ENCODE measurements around the gene MACROH2A1. TPM values are rescaled to one million over a fixed set of nuclear protein-coding genes. Genes with fewer than 3 reads are reported as not detected.

The MACROH2A1 gene
- total RNA-seq, 1 experiment from 2014 or later = 236 TPM

DNA sequence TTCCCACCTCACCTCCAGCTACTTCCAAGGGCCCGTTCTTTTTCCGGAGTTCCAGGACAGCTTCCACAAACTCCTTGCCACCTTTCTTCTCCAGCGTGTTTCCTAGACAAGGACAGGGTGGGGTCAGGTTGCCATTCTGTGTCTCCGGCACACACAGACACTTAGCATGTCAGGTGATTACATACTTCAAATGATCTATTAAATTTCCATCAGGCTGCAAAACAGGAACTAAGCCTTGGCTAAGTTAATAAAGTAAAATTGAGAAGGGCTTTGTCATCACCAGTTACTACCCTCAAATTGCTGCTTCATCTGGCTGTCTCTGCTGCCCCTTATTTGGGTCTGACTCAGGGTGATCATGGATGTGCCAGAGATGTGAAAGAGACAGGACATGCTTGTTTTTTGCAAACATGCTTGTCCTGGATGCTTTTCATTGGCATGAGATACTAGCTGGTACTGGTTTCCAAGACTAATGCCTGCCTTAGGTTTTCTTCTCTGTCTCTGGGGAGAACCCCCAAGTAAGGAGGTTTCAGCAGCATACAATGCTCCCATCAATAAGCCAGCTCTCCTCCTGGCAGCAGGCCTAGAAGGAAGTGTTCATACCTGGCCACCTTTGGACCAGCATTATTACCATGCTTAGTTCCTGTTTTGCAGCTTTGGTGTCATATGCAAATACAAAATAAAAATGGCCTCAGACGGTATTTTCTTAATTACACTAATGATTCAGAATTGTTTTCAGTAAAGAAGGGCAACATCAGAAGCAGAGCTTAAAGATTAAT lies 52.9 kb downstream of the MACROH2A1 start:
- ChIA-PET POLR2A (no interaction called here), CTCF (no interaction called here)
- Mint-ChIP-seq H3K36me3 (ENCODE audit: insufficient read depth, unreplicated experiment) (peaks cover 84% of the 10 kb centered on the region), H3K27me3 (ENCODE audit: insufficient read depth, unreplicated experiment) (no peaks in the 10 kb centered on the region), H3K4me3 (ENCODE audit: unreplicated experiment) (no peak overlapping the region), H3K9me3 (ENCODE audit: unreplicated experiment) (no peaks in the 10 kb centered on the region), H3K27ac (ENCODE audit: unreplicated experiment) (no peak overlapping the region), H3K4me1 (ENCODE audit: low read depth, unreplicated experiment) (no peaks in the 10 kb centered on the region)
- no TSS peak for BruUV-seq (replicated peaks)
- Histone ChIP-seq H3K4me1 (peaks cover 11% of the 10 kb centered on the region), H3K27me3 (replicated peaks; ENCODE audit: control insufficient read depth, insufficient read depth, low read length) (no peaks in the 10 kb centered on the region), H3K4me3 (ENCODE audit: low read depth, low read length) (no peak overlapping the region), H3K36me3 (ENCODE audit: control insufficient read depth, insufficient read depth, low read length) (peaks cover 3% of the 10 kb centered on the region), H3K9me3 (no peaks in the 10 kb centered on the region)
- DNase-seq = no peak
- intact Hi-C loops (cut with micrococcal nuclease; ENCODE audit: unreplicated experiment) = no loop called here
- TF ChIP-seq, protein P1, sequence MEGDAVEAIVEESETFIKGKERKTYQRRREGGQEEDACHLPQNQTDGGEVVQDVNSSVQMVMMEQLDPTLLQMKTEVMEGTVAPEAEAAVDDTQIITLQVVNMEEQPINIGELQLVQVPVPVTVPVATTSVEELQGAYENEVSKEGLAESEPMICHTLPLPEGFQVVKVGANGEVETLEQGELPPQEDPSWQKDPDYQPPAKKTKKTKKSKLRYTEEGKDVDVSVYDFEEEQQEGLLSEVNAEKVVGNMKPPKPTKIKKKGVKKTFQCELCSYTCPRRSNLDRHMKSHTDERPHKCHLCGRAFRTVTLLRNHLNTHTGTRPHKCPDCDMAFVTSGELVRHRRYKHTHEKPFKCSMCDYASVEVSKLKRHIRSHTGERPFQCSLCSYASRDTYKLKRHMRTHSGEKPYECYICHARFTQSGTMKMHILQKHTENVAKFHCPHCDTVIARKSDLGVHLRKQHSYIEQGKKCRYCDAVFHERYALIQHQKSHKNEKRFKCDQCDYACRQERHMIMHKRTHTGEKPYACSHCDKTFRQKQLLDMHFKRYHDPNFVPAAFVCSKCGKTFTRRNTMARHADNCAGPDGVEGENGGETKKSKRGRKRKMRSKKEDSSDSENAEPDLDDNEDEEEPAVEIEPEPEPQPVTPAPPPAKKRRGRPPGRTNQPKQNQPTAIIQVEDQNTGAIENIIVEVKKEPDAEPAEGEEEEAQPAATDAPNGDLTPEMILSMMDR (IDR thresholded peaks at IDR 0.05; ENCODE audit: insufficient read depth in 1 of 2, low read depth in 1 of 2, low read length in 1 of 2, severe bottlenecking in 1 of 2, unreplicated experiment in 1 of 2) = no peak

DNA sequence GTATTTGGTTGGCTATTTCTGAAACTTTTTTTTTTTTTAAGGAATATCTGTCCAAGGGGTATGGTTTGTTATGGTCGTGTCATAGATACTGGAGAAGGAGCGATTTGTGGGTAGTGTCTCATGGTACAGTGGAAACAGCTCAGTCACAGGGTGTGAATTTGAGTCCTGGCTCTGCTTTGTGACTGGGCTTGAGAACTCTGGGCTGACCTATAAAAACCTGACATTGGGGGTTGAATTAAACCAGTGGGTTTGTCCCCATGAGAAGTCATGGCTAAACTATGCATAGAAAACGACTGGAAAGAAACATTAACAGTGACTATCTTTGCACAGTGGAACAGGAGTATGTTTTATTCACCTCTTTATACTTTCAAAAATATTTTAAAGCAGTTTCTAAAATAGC lies 54.7 kb downstream of the MACROH2A1 start:
- POLR2A ChIA-PET = no interaction called here
- Histone ChIP-seq H3K4me3 (ENCODE audit: low read depth, low read length) (no peak overlapping the region), H3K36me3 (ENCODE audit: control insufficient read depth, insufficient read depth, low read length) (peaks cover 6% of the 10 kb centered on the region), H3K4me1 (peaks cover 21% of the 10 kb centered on the region), H3K9me3 (no peaks in the 10 kb centered on the region), H3K27me3 (replicated peaks; ENCODE audit: control insufficient read depth, insufficient read depth, low read length) (no peaks in the 10 kb centered on the region)
- H3K27ac Mint-ChIP-seq (ENCODE audit: unreplicated experiment) = no peak overlapping the region
- no peaks in the 10 kb centered on the region for H3K9me3 Mint-ChIP-seq (ENCODE audit: unreplicated experiment)
- H3K27me3 Mint-ChIP-seq (ENCODE audit: insufficient read depth, unreplicated experiment) = no peaks in the 10 kb centered on the region
- DNase-seq = no peak
- CTCF ChIA-PET = no interaction called here
- no peak overlapping the region for H3K4me3 Mint-ChIP-seq (ENCODE audit: unreplicated experiment)
- no peaks in the 10 kb centered on the region for H3K4me1 Mint-ChIP-seq (ENCODE audit: low read depth, unreplicated experiment)
- TF ChIP-seq, protein P1 (IDR thresholded peaks at IDR 0.05; ENCODE audit: insufficient read depth in 1 of 2, low read depth in 1 of 2, low read length in 1 of 2, severe bottlenecking in 1 of 2, unreplicated experiment in 1 of 2) = no peak
- intact Hi-C loops (cut with micrococcal nuclease; ENCODE audit: unreplicated experiment) = loop anchor here (5.0 kb wide), 1 partner anchor 83 kb away; no protein-coding TSS in a partner anchor
- H3K36me3 Mint-ChIP-seq (ENCODE audit: insufficient read depth, unreplicated experiment) = peaks cover 88% of the 10 kb centered on the region
- BruUV-seq (replicated peaks) = no TSS peak

DNA sequence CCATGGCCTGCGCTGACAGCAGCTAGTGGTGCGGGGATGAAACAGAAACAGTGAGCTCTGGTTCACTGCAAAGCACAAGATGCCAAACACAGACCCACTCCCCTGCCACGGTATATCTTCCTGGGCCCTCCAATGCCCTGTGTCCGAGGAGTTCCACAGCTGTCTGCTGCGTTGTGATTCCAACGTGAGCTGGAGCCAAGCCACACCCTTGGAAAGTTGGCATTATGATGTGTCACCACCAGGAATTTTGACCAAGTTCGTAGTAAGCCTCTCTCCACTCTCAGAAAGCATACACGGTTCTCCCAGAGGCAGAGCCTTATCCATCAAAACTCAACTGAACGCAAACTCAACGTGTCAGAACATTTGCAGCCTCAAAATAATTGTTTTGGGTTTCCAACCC lies 55.6 kb downstream of the MACROH2A1 start:
- H3K36me3 ChIP-seq (ENCODE audit: control insufficient read depth, insufficient read depth, low read length) = peaks cover 8% of the 10 kb centered on the region
- TF ChIP-seq, protein P1 (IDR thresholded peaks at IDR 0.05; ENCODE audit: insufficient read depth in 1 of 2, low read depth in 1 of 2, low read length in 1 of 2, severe bottlenecking in 1 of 2, unreplicated experiment in 1 of 2) = no peak
- Mint-ChIP-seq H3K27ac (ENCODE audit: unreplicated experiment) (no peak overlapping the region), H3K4me1 (ENCODE audit: low read depth, unreplicated experiment) (no peaks in the 10 kb centered on the region), H3K36me3 (ENCODE audit: insufficient read depth, unreplicated experiment) (peaks cover 78% of the 10 kb centered on the region), H3K4me3 (ENCODE audit: unreplicated experiment) (no peak overlapping the region), H3K9me3 (ENCODE audit: unreplicated experiment) (no peaks in the 10 kb centered on the region), H3K27me3 (ENCODE audit: insufficient read depth, unreplicated experiment) (no peaks in the 10 kb centered on the region)
- POLR2A ChIA-PET = no interaction called here
- H3K27me3 ChIP-seq (replicated peaks; ENCODE audit: control insufficient read depth, insufficient read depth, low read length) = no peaks in the 10 kb centered on the region
- intact Hi-C loops (cut with micrococcal nuclease; ENCODE audit: unreplicated experiment) = loop anchor here (5.0 kb wide), 1 partner anchor 84 kb away; no protein-coding TSS in a partner anchor
- CTCF ChIA-PET = no interaction called here
- DNase-seq = no peak
- H3K4me1 ChIP-seq = peaks cover 21% of the 10 kb centered on the region
- H3K4me3 ChIP-seq (ENCODE audit: low read depth, low read length) = no peak overlapping the region
- BruUV-seq (replicated peaks) = no TSS peak
- H3K9me3 ChIP-seq = no peaks in the 10 kb centered on the region

All from Caco-2 (cell line).